Keratinocyte (primary cell): ENCODE results near the gene UBE2D1.
A peak's percentile ranks its signal among the peaks of the same experiment; 100 is the strongest.

Source experiments
- CTCF ChIP-seq, 3 experiments: IDR thresholded peaks in 1 of 3; conservative IDR thresholded peaks in 1 of 3; optimal IDR thresholded peaks in 1 of 3; 2 replicates in 2 of 3; 3 replicates in 1 of 3; pipeline versions ENCODE3 to v1.5.1; 2011; ENCODE audit warnings: low read length in 3 of 3, mild to moderate bottlenecking in 3 of 3, moderate library complexity in 2 of 3, control low read depth in 1 of 3, inconsistent platforms in 1 of 3; ENCODE audit not compliant: insufficient read depth in 2 of 3; ENCODE audit errors: extremely low read depth in 1 of 3
- EZH2 ChIP-seq: IDR thresholded peaks from one replicate; pipeline ENCODE4 v1.6.1; 2012; ENCODE audit warnings: inconsistent platforms, mild to moderate bottlenecking, low read length, moderate library complexity

DNA sequence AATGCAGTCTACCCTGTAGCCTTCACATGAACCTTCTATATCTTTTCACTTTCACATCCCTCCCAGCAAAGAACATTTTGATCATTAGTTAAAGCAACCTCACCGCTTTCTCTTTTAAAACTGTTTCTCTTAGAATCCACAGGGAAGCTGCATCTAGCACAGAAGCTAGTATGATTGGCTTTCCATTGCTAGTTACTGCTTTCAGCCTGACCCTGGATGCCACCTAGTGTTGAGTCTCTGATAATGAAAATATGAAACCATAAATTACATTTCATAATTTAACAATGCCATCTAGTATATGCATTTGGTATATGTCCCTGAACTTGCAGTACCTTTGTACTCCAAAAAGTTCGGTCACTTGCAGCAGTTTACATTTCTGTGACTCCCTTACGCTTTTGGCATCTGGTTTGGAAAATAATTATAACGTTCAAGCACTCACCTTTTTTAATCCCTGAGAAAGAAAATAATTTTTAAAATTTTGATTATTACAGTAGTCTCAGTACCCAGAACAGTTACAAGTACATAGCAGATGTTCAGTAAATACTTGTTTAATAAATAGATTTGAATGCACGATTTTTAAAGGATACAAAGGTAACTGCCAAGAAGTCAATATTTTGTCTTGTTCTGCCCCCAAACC, 43.1 kb upstream of the UBE2D1 start:
- peak; percentile 49 to 73 (median 65) for TF ChIP-seq CTCF (optimal IDR thresholded peaks at IDR 0.05 in 1 of 3, IDR thresholded peaks at IDR 0.05 in 1 of 3, conservative IDR thresholded peaks at IDR 0.05 in 1 of 3; ENCODE audit: extremely low read depth in 1 of 3, insufficient read depth in 2 of 3, low read length in 3 of 3)
- TF ChIP-seq EZH2, result no peak
